ENCODE results near the gene SV2B. TPM values are rescaled to one million over a fixed set of nuclear protein-coding genes. Genes with fewer than 3 reads are reported as not detected.
"Not testable (repeated sequence)": the region's sequence is repeated elsewhere in the genome, so short reads cannot be mapped to it uniquely, and the experiment has no call there.

SV2B gene
- total RNA-seq, 1 experiment from 2014 or later, result not detected

GRCh38 chr15:91342097-91342496 lies 242.0 kb downstream of the SV2B start:
- intact Hi-C loops (cut with micrococcal nuclease), result no loop called here
- Histone ChIP-seq H3K4me2 (ENCODE audit: low read length) (no peak overlapping the region), H3K4me3 (ENCODE audit: low read length) (no peak overlapping the region), H3K4me1 (ENCODE audit: insufficient read depth, low read length) (no peaks in the 10 kb centered on the region), H3K9ac (ENCODE audit: low read length) (no peak overlapping the region), H3K36me3 (ENCODE audit: low read depth, low read length) (no peaks in the 10 kb centered on the region), H3K27ac (ENCODE audit: low read length) (no peak overlapping the region), H3K9me2 (replicated peaks; ENCODE audit: low read length) (no peaks in the 10 kb centered on the region), H4K20me1 (ENCODE audit: low read length) (no peaks in the 10 kb centered on the region), H2AFZ (ENCODE audit: low read length) (no peak overlapping the region), H3K9me3 (ENCODE audit: low read length) (no peaks in the 10 kb centered on the region), H3K27me3 (ENCODE audit: low read length) (0 out of 2 replicates have a peak, but pooled peaks cover under 1% of the 10 kb centered on the region), H3K79me2 (ENCODE audit: low read length) (no peaks in the 10 kb centered on the region), H3F3A (ENCODE audit: low read length, unreplicated experiment) (no peaks in the 10 kb centered on the region)
- CTCF ChIA-PET, result no interaction called here
- BruUV-seq (replicated peaks), result no TSS peak
- TF ChIP-seq EZH2 (IDR thresholded peaks at IDR 0.05; ENCODE audit: low read length, unreplicated experiment) (no peak), EZH2phosphoT487 (IDR thresholded peaks at IDR 0.05; ENCODE audit: borderline replicate concordance, low read length) (no peak), CTCF (conservative IDR thresholded peaks at IDR 0.05; ENCODE audit: low read depth, low read length) (no peak)
- no peak for DNase-seq
- ATAC-seq, result no peak
- POLR2A ChIA-PET (ENCODE audit: unreplicated experiment), result no interaction called here

- H3K36me3 ChIP-seq (ENCODE audit: low read depth, low read length); H2AFZ ChIP-seq (ENCODE audit: low read length); H3F3A ChIP-seq (ENCODE audit: low read length, unreplicated experiment); H3K79me2 ChIP-seq (ENCODE audit: low read length); ATAC-seq; BruUV-seq (replicated peaks); H3K27ac ChIP-seq (ENCODE audit: low read length); H4K20me1 ChIP-seq (ENCODE audit: low read length); CTCF ChIA-PET; H3K9ac ChIP-seq (ENCODE audit: low read length); H3K4me2 ChIP-seq (ENCODE audit: low read length); H3K9me2 ChIP-seq (replicated peaks; ENCODE audit: low read length); H3K4me1 ChIP-seq (ENCODE audit: insufficient read depth, low read length); DNase-seq; intact Hi-C loops (cut with micrococcal nuclease); H3K9me3 ChIP-seq (ENCODE audit: low read length); H3K27me3 ChIP-seq (ENCODE audit: low read length); POLR2A ChIA-PET (ENCODE audit: unreplicated experiment); H3K4me3 ChIP-seq (ENCODE audit: low read length): not testable (repeated sequence)
These were observed 244.9 kb downstream of the SV2B start for GRCh38 chr15:91344912-91345311.

- no peak for DNase-seq
- ChIA-PET CTCF (no interaction called here), POLR2A (ENCODE audit: unreplicated experiment) (no interaction called here)
- no peaks in the 10 kb centered on the region for H3K9me3 ChIP-seq (ENCODE audit: low read length)
- H2AFZ ChIP-seq (ENCODE audit: low read length), result no peak overlapping the region
- no peaks in the 10 kb centered on the region for H3K79me2 ChIP-seq (ENCODE audit: low read length)
- no peaks in the 10 kb centered on the region for H3F3A ChIP-seq (ENCODE audit: low read length, unreplicated experiment)
- intact Hi-C loops (cut with micrococcal nuclease), result no loop called here
- no peaks in the 10 kb centered on the region for H4K20me1 ChIP-seq (ENCODE audit: low read length)
- no peaks in the 10 kb centered on the region for H3K27me3 ChIP-seq (ENCODE audit: low read length)
- H3K4me1 ChIP-seq (ENCODE audit: insufficient read depth, low read length), result no peaks in the 10 kb centered on the region
- ATAC-seq, result no peak
- no peak overlapping the region for H3K4me2 ChIP-seq (ENCODE audit: low read length)
- no peaks in the 10 kb centered on the region for H3K36me3 ChIP-seq (ENCODE audit: low read depth, low read length)
- H3K4me3 ChIP-seq (ENCODE audit: low read length), result no peak overlapping the region
- no peak overlapping the region for H3K9ac ChIP-seq (ENCODE audit: low read length)
- BruUV-seq (replicated peaks), result no TSS peak
- no peak overlapping the region for H3K27ac ChIP-seq (ENCODE audit: low read length)
- H3K9me2 ChIP-seq (replicated peaks; ENCODE audit: low read length), result no peaks in the 10 kb centered on the region
- TF ChIP-seq EZH2phosphoT487 (IDR thresholded peaks at IDR 0.05; ENCODE audit: borderline replicate concordance, low read length) (no peak), EZH2 (IDR thresholded peaks at IDR 0.05; ENCODE audit: low read length, unreplicated experiment) (no peak), CTCF (conservative IDR thresholded peaks at IDR 0.05; ENCODE audit: low read depth, low read length) (no peak)
These were observed 245.7 kb downstream of the SV2B start for GRCh38 chr15:91345736-91346135.
